Panc1 (cell line): Measurements from ENCODE around the gene B4GALNT4.

Experiments
- CTCF ChIP-seq: fragments of 450-650 bp; IDR thresholded peaks from 2 replicates; pipeline ENCODE4 v1.5.1; 2017; ENCODE audit warnings: mild to moderate bottlenecking
- POLR2AphosphoS5 ChIP-seq: IDR thresholded peaks from 2 replicates; pipeline ENCODE4 v1.6.1; 2012; ENCODE audit warnings: mild to moderate bottlenecking, low read depth, low read length, moderate library complexity
- REST ChIP-seq, 2 experiments: IDR thresholded peaks; 2 replicates each; pipeline ENCODE4 v1.6.1; 2011 to 2012; ENCODE audit warnings: low read depth in 2 of 2, control low read depth in 1 of 2, low read length in 1 of 2, mild to moderate bottlenecking in 1 of 2, moderate library complexity in 1 of 2; ENCODE audit not compliant: insufficient read depth in 1 of 2

GRCh38 chr11:360326-361280, 8.7 kb upstream of the B4GALNT4 start:
- TF ChIP-seq CTCF (no peak), REST (IDR thresholded peaks at IDR 0.05; ENCODE audit: insufficient read depth in 1 of 2, low read depth in 2 of 2, low read length in 1 of 2) (no peak), POLR2AphosphoS5 (no peak)
